Gastrocnemius medialis (tissue), 4 donors: ENCODE measurements around the gene BBX. TPM values are rescaled to one million over a fixed set of nuclear protein-coding genes. Genes with fewer than 3 reads are reported as not detected.

ENCODE experiments used
- ATAC-seq, 2 donors: fragments of 150-250 bp; one replicate each; pipeline ENCODE4 v1.9.1; 2016
- DNase-seq, 2 donors: peaks; one replicate each; pipeline ENCODE4 v3.0.0-alpha.2; 2019
- H3K27ac ChIP-seq, 4 donors: fragments of 200-600 bp; sonication (generic); 1 replicate in 1 of 4; 2 replicates in 3 of 4; pipeline ENCODE4 v1.5.1; 2016 to 2018; ENCODE audit warnings: mild to moderate bottlenecking in 2 of 4, moderate library complexity in 1 of 4
- H3K27me3 ChIP-seq, 3 donors: fragments of 200-600 bp; sonication (generic) in 2 of 3; 1 replicate in 1 of 3; 2 replicates in 2 of 3; pipeline versions ENCODE4 v1.5.1 to v1.6.0; 2016 to 2019; ENCODE audit warnings: mild to moderate bottlenecking in 1 of 3, moderate library complexity in 1 of 3
- H3K36me3 ChIP-seq, 2 donors: fragments of 200-600 bp; sonication (generic) in 1 of 2; one replicate each; pipeline ENCODE4 v1.5.1; 2017 to 2018
- H3K4me1 ChIP-seq, 2 donors: fragments of 200-600 bp; sonication (generic) in 1 of 2; one replicate each; pipeline ENCODE4 v1.5.1; 2016 to 2017; ENCODE audit warnings: mild to moderate bottlenecking in 2 of 2
- H3K4me3 ChIP-seq, 4 donors: fragments of 200-600 bp; sonication (generic) in 3 of 4; 1 replicate in 1 of 4; 2 replicates in 3 of 4; pipeline ENCODE4 v1.5.1; 2016 to 2019; ENCODE audit warnings: mild to moderate bottlenecking in 2 of 4
- H3K9me3 ChIP-seq, 3 donors: fragments of 200-600 bp; sonication (generic) in 2 of 3; 1 replicate in 1 of 3; 2 replicates in 2 of 3; pipeline ENCODE4 v1.5.1; 2016 to 2019
- CTCF ChIP-seq, 5 experiments: fragments of 450-650 bp in 3 of 5; fragments of 200-600 bp in 2 of 5; sonication (generic) in 2 of 5; IDR thresholded peaks in 4 of 5; conservative IDR thresholded peaks in 1 of 5; 1 replicate in 4 of 5; 2 replicates in 1 of 5; pipeline ENCODE4 v1.5.1; 2016 to 2019; ENCODE audit warnings: antibody characterized with exemption in 5 of 5, mild to moderate bottlenecking in 3 of 5, moderate library complexity in 3 of 5
- POLR2A ChIP-seq, 2 donors: fragments of 450-650 bp; IDR thresholded peaks; one replicate each; pipeline ENCODE4 v1.6.1; 2017; ENCODE audit warnings: antibody characterized with exemption in 2 of 2, mild to moderate bottlenecking in 2 of 2, moderate library complexity in 2 of 2
- in situ Hi-C, 4 donors: fragments of 200-750 bp; cut with MboI; loops; one replicate each; pipeline versions ENCODE4 v1.15.0 to v1.8.0; 2017; ENCODE audit warnings: low sequenced_read_pairs in 4 of 4
- intact Hi-C: fragments of 100-400 bp; cut with DNase I; formaldehyde crosslinking; loops from one replicate; pipeline ENCODE4 v1.15.1; 2023; ENCODE audit warnings: low total_unique reads
- total RNA-seq, 4 donors: library from RNA; depleted of rRNA; stranded (reverse); fragments of >200 nt; gene quantifications; one replicate each; pipeline versions ENCODE4 v1.1.0 to v1.2.3, GENCODE V29; 2016

Gene BBX
- total RNA-seq, 4 donors from 2014 or later: 15.2 to 48.3 (median 20.1) TPM

DNA sequence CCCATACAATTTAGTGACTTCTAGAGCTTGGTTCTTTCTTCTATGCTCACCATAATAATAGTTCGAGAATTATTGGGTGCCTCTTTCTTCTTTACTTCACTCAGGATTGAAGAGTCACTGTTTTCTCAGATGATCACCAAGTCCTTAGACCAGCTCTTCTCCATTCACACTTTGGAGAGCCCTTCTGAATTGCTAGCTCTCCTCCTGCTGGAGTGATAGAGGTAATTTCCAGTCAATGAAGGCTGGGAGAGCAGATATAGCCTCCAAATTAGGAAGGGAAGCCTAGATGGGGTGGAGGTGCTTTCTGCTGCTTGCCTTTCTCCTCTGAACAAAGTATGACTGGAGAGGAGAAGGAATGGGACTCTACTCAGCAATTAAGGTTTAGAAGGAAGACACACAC is 10.7 kb upstream of the BBX start:
- H3K4me3 ChIP-seq: no peak overlapping the region
- H3K4me1 ChIP-seq: no peaks in the 10 kb centered on the region
- ATAC-seq: no peak
- intact Hi-C loops (no loop called here), in situ Hi-C loops (no loop called here)
- H3K36me3 ChIP-seq: no peaks in the 10 kb centered on the region
- TF ChIP-seq POLR2A (IDR thresholded peaks at IDR 0.05) (no peak), CTCF (IDR thresholded peaks at IDR 0.05 in 4 of 5, conservative IDR thresholded peaks at IDR 0.05 in 1 of 5) (no peak)
- H3K9me3 ChIP-seq: no peaks in the 10 kb centered on the region
- H3K27me3 ChIP-seq: no peaks in the 10 kb centered on the region
- H3K27ac ChIP-seq: no peak overlapping the region
- no peak for DNase-seq

GRCh38 chr3:107514453-107514852 is 8.3 kb upstream of the BBX start:
- TF ChIP-seq POLR2A (IDR thresholded peaks at IDR 0.05) (no peak), CTCF (IDR thresholded peaks at IDR 0.05 in 4 of 5, conservative IDR thresholded peaks at IDR 0.05 in 1 of 5) (no peak)
- Histone ChIP-seq H3K36me3 (no peaks in the 10 kb centered on the region), H3K27ac (no peak overlapping the region), H3K9me3 (no peaks in the 10 kb centered on the region), H3K4me3 (no peak overlapping the region), H3K27me3 (no peaks in the 10 kb centered on the region), H3K4me1 (no peaks in the 10 kb centered on the region)
- ATAC-seq: no peak
- no peak for DNase-seq
- intact Hi-C loops (no loop called here), in situ Hi-C loops (no loop called here)

- ATAC-seq (no peak), DNase-seq (no peak)
- Histone ChIP-seq H3K9me3 (no peaks in the 10 kb centered on the region), H3K27me3 (no peaks in the 10 kb centered on the region), H3K4me1 (no peaks in the 10 kb centered on the region), H3K36me3 (no peaks in the 10 kb centered on the region), H3K4me3 (no peak overlapping the region), H3K27ac (no peak overlapping the region)
- intact Hi-C loops: no loop called here
- TF ChIP-seq POLR2A (IDR thresholded peaks at IDR 0.05) (no peak), CTCF (IDR thresholded peaks at IDR 0.05 in 4 of 5, conservative IDR thresholded peaks at IDR 0.05 in 1 of 5) (no peak)
- in situ Hi-C loops: no loop called here
These were observed 6.3 kb upstream of the BBX start for GRCh38 chr3:107516475-107516874.

DNA sequence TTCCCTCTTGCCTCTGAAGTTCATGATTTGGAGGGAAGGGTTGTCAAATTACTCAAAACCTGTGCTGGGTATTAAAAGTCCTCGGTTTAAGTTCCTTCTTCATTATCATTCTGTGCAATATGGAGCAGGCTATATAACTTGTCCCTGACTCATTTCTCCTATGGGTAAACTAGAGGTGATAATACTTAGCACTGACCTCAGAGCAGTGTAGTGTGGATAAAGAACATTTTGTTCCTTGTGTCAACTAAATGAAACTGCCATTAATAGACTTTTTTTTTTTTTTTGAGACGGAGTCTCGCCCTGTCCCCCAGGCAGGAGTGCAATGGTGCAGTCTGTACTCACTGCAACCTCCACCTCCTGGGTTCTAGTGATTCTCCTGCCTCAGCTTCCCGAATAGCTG is 2.2 kb upstream of the BBX start:
- Histone ChIP-seq H3K27ac (no peak overlapping the region), H3K36me3 (no peaks in the 10 kb centered on the region), H3K27me3 (no peaks in the 10 kb centered on the region), H3K4me3 (no peak overlapping the region), H3K4me1 (peaks cover 0 to 10% of the 10 kb centered on the region in 2 donors), H3K9me3 (no peaks in the 10 kb centered on the region)
- no peak for TF ChIP-seq CTCF (IDR thresholded peaks at IDR 0.05 in 4 of 5, conservative IDR thresholded peaks at IDR 0.05 in 1 of 5)
- TF ChIP-seq POLR2A (IDR thresholded peaks at IDR 0.05): no peak
- intact Hi-C loops: loop anchor here (10.0 kb wide), 1 partner anchor 574 kb away; the partner anchor contains the start of gene CD47
- in situ Hi-C loops: loop anchor here in 1 of 4 donors (10.0 kb wide), 1 partner anchor 286 kb away; no protein-coding TSS in a partner anchor
- DNase-seq (no peak), ATAC-seq (no peak)
